Stimulated activated naive CD4-positive, alpha-beta T cell treated with Interleukin-2 at 50 U/mL for 16 hours (primary cell): ENCODE data around the gene ARL5C.

ENCODE experiments used
- DNase-seq: peaks from one replicate; lab custom pipeline; 2025; lab: John Stamatoyannopoulos, UW

The ARL5C gene, protein sequence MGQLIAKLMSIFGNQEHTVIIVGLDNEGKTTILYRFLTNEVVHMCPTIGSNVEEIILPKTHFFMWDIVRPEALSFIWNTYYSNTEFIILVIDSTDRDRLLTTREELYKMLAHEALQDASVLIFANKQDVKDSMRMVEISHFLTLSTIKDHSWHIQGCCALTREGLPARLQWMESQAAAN

DNA sequence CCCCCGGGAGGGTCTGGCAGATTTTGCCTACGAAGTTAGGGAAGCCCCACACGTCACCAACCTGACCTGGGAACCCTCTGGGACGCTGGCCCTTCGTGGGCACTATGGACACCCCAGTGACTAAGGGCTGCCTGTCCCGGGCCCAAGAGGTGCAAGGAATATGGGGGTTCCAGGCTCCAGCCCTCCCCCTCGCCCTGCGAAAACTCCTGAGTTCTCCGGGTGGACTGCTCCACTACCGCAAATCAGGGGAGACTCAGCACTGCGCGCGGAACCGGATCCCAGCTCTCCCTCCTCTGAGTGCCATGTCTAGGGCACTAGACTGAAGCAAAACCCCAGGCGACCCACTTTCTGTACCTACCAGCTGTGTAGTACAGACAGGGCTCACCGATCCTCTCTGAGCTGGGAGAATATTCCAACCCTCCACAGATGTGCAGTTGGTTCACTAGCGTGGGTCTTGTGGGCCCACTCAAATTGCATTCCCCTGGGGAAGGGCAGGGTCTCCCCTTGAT lies at the start of gene ARL5C:
ARL5C (minus strand) TSS at position 321 of the 509 bp plus-strand sequence. CDS start 401 bp downstream, outside the sequence.
- DNase-seq = no peak

GRCh38 chr17:39213852-39214251 lies 47.9 kb upstream of the ARL5C start:
- no peak for DNase-seq

- DNase-seq = no peak
Observed at GRCh38 chr17:39212841-39213480, 47.0 kb upstream of the ARL5C start.

- DNase-seq = no peak
Observed at GRCh38 chr17:39212195-39212810, 46.3 kb upstream of the ARL5C start.

DNA sequence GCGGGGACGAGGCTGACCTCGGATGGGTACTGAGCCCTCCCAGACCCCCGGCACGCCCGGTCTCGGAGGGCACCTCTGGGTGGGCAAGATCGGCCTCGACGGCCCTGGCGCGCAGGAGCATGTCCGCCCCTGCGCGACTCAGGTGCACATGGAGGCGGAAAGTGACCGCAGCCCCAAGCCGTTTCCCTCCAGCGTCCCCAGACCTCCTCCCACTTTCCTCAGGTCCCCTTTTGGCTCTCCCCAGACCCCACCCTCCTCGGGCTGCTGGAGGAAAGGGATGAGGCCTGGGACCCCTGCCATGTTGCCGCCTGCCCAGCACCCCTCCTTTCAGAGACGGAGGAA lies 44.1 kb upstream of the ARL5C start:
- DNase-seq = no peak

DNA sequence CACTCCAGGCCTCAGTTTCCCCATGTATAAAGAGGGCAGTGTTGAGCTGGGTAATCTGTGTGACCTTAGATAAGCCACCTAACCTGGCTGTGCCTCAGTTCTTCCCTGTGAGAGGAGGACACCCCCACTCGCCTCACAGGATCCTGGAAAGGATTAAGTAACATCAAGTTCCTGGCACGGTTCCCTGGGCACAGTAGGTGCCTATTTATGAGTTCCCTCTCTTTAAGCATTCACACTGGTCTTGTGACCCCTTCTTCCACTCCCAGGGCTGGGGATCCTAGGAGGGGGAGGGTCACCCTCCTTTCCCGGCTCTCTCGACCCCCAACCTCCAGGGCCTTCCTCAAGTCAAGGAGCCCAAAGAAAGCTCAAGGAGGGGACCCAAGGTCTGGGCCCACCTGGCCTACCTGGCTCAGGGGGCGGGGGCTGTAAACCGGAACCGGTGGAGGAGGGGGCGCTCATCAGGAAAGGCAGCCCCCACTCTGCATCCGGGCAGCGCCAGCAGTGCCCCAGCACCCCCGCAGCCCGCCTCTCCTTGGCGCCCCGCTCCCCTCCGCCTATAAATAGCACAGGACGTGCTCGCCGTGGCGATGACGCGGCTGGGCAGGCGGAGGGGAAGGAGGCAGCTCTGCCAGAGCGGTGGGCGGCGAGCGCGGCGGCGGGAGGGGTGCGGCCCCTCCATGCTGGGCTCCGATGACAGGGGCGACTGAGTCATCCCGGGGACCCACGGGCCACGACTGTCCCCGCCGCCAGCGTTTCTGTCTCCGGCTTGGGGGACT lies 43.5 kb upstream of the ARL5C start:
- peak; percentile 74 for DNase-seq

DNA sequence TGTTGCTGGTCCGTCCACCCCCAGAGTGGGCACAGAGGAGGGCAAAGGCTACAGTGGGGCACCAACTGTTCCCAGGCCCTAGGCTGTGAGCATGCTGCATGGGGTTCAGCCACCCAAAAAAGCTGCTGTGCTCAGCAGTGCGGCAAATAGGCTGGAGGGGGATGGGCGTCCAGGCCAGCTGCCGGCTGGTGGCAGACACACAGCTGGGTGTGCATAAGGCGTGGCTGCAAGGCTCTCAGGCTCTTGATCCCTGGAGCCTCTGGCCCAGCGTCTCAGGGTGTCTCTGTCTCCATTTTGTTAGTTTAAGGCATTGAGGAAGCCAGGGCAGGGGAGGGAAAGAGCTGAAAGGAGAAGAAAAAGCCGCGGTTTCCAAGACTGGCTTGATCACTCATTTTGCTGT lies 42.9 kb upstream of the ARL5C start:
- no peak for DNase-seq

GRCh38 chr17:39208136-39208535 lies 42.2 kb upstream of the ARL5C start:
- no peak for DNase-seq

- no peak for DNase-seq
Observed at GRCh38 chr17:39205112-39205526, 39.2 kb upstream of the ARL5C start.

DNA sequence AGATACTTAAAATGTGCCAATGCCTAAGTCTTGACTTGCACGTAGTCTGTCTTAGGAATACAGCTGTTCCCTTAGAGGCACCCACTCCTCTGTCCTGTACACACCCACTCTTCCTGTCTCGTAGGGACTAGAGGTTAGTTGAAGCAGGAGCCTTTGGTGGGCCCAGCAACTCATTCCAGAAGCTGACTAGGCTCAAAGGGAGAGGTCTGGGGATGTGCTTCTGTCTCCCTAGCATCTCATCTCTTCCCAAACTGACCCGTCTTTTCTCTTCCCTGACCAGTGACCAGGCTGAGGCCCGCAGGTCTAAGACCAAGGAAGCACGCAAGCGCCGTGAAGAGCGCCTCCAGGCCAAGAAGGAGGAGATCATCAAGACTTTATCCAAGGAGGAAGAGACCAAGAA lies 38.3 kb upstream of the ARL5C start:
- DNase-seq = no peak

DNA sequence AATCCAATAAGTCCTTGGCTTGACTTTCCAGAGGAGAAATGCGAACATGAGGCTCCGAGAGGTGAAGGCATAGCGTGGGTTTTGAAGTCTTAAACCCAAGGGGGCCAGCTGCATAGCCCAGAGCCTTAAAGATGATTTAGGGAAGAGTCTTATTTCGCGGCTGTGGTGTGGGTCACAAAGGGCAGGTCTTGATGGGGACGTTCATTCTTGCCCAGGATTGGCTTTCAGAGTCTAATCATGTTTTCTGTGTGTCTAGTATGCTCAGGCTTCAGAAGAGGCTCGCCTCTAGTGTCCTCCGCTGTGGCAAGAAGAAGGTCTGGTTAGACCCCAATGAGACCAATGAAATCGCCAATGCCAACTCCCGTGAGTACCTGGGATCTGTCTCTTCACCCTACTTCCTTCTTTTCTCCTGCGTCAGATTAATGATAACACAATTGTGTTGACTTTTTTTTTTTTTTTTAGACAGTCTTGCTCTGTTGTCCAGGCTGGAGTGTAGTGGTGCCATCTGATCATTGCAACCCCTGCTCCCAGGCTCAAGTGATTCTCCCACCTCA lies 35.1 kb upstream of the ARL5C start:
- DNase-seq = no peak

DNA sequence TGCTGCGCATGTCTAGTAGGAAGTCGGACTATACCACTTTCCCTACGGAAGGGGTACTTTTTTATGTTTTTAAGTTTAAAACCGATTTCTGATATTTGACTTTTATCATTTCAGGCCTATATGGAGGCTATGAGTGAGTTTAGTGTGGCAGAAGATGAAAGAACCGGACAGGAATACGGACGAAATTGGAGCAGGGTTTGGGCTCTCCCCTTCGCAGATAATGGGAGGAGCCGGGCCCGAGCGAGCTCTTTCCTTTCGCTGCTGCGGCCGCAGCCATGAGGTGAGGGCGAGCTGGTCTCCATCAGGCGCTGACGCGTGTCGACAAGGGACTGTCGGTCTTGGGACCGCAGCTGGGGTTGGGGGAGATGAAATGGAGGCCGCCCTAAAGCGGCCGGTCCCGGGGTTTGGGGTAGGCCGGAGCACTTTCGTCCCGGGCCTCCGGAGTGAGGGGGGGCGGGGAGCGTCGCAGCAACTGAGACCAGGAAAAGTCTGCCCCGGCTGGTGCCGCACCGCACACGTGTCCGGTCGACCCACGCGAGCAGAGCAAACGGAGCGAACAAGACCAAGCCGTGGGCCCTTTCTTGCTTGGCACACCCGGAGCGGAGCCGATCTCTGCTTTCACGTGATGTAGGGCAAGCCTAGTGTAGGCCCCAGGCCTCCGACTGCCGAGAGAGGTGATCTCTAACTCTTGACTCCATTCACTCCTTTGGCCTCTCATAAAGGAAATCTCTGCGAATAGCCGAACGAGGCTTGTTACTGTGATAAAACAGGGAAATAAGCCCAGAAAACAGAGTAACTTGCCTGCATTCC lies 34.3 kb upstream of the ARL5C start, which contains the start of gene RPL19:
RPL19 (plus strand) TSS at position 214 of the 810 bp plus-strand sequence; CDS start at position 276, 62 bp downstream.
- DNase-seq = peak; percentile 76

- DNase-seq = peak; percentile 89
Observed at GRCh38 chr17:39199820-39200069, 33.8 kb upstream of the ARL5C start.

- DNase-seq = no peak
Observed at GRCh38 chr17:39198186-39198566, 32.2 kb upstream of the ARL5C start.

DNA sequence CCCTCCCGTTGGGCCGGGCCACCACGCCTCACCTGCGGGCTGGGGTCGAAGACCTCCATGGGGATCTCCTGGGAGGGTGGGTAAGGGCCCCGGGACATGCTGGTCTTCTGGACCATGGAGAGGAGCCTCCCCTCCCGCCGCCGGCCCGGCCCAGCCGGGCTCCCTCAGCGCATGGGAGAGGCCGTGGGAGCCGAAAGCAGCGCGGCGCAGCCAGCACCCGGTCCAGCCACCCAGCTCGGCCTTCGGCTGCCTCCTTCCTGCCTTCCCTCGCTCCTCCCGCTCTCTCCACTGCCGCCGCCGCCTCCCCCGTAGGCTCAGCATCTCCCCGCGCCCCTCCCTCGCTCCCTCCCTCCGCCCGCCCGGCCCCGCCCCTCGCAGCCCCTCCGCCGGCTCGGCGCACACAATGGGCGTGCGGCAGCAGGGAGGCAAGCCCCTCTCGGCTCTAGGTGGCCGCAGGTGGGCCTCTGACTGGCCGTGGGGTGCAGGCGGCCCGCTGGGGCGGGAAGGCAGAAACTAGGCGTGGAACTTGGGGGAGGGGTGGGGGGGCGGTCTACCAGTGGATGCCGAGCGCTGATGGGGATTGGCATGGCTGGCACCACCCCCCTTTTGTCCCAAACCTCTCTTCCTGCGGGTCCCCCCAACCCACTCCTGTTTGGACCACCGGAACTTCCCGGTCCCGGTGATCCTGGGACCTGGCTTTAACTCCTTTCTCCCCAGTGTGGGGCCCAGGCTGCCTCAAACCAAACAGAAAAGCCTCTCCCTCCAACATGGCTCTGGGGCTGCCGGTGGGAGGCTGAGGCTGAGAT lies 31.6 kb upstream of the ARL5C start, which contains the start of gene CACNB1:
CACNB1 (minus strand) TSS at position 290 of the 806 bp plus-strand sequence; CDS start at position 116, 174 bp downstream.
- DNase-seq = peak; percentile 76

DNA sequence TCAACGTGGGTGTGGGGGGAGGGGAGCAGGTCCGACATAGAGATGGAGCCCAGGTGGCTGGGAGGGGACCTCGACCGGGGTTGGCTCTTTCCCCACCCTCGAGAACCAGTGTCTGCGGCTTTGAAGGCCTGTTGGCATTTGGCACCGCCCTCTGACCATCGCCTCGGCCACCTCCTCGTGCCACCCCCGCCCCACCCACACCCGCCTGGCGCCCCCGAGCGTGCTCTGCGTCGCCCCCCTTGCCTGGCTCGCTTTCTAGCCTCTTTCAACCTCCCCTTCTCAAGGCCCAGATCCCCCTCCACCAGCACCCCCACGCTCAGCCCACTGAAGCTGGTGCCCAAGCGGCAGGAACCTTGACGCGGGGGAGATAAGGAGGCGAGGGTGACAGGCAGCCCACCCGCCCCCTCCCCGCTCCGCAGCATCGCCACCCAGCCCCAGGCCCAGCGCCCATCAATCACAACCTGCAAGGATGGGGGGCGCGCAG lies 30.9 kb upstream of the ARL5C start:
- no peak for DNase-seq

DNA sequence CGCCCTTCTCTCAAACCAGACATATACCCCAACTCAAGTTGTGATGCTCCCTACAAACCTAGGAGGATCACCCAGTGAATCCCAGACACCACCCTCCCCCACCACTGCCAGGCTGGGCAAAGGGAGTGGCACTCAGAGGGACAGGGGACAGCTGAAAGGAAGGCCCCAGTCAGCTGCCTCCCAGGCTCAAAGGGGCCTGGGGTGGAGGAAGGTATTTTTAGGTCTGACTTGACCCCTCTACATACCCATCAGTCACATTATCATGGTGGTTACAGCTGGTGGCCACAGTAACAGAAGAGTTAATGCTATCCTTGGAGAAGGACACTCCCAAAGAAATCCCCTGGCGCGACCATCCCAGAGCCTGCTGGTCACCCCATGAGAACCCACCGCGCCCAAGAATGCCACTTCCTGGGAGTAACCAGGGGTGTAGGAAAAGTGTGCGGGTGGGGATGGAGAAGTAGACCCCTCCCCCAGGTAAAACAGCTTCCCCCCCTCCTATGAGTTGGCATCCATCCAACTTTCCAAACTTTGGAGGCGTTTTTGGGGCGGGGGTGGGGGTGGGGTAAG lies 30.4 kb upstream of the ARL5C start:
- DNase-seq = no peak

DNA sequence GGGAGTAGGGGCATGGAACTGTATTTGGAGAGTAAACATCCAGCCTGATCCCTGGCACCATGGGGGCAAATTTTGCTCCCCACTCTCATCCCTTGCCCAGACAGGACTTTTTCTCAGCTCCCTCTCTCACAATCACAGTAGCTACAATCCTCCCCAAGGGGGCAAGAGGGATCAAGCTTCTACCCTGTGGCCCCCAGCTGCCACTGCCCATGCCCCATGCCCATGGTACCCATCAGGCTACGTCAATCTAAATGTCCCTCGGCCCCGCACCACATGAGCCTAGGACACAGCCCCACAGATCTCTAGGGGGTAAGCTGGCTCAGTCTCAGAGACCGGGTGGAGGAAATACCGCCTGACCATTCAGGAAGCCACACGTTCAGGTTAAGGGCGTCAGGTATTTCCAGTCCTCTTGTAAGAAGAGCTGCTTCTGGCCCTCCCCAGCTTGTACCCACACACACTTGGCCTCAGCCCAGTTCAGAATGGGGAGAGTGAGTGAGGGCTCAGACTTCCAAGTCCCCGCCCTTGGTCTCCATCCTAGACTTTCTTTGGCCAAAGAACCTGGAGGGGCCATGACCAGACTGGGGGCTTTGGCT lies 29.7 kb upstream of the ARL5C start:
- no peak for DNase-seq

DNA sequence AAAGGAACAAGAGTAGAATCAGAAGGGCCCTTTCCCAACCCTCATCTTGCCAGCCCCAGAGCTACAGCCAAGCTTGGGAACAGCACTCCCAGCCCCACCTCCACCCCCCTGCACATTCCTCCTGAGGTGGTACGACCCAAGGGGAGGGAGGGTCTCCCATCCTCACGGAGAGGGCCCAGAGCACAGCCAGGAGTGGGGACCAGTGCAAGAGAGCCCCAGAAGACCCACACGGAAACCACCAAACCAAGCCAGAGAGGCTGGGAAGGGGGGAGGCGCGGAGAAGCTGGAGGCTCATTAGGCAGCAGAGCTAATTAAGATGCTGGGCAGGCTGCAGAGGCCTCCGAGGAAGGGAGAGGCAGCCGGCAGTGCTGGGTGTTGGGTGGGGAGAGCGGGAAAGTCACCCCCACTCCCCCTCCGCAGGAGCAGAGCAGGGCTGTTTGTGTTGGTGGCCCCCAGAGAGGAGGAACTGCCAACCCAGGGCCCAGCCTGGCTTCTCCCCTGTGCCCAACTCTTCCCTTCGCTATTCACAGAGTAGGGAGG lies 29.1 kb upstream of the ARL5C start:
- no peak for DNase-seq
